OCI-LY1 (cell line): ENCODE data around the gene BMP15.

ENCODE experiments used
- H2AFZ ChIP-seq: fragments of 200-600 bp; sonication (generic), shearing (Covaris generic); 2 replicates; pipeline ENCODE4 v1.6.0; 2014; ENCODE audit warnings: antibody characterized with exemption, mild to moderate bottlenecking, low read length
- H3F3A ChIP-seq: fragments of 200-600 bp; sonication (generic), shearing (Covaris generic); 2 replicates; pipeline ENCODE4 v1.6.0; 2014; ENCODE audit warnings: mild to moderate bottlenecking, antibody characterized with exemption, low read length, moderate library complexity; ENCODE audit not compliant: insufficient read depth
- H3K27ac ChIP-seq: fragments of 200-600 bp; sonication (generic); 2 replicates; pipeline ENCODE4 v1.5.1; 2014; ENCODE audit warnings: low read length, mixed run types, mild to moderate bottlenecking, low read depth; ENCODE audit not compliant: poor library complexity, severe bottlenecking
- H3K27me3 ChIP-seq: fragments of 200-600 bp; sonication (generic); 2 replicates; pipeline ENCODE4 v1.6.0; 2014; ENCODE audit warnings: antibody characterized with exemption, mild to moderate bottlenecking, low read length, moderate library complexity; ENCODE audit not compliant: insufficient read depth
- H3K36me3 ChIP-seq: fragments of 200-600 bp; sonication (generic); 2 replicates; pipeline ENCODE4 v1.6.1; 2014; ENCODE audit warnings: mild to moderate bottlenecking, antibody characterized with exemption, low read length, moderate library complexity, mixed read lengths; ENCODE audit not compliant: insufficient read depth
- H3K4me1 ChIP-seq: fragments of 200-600 bp; sonication (generic); 2 replicates; pipeline ENCODE4 v1.5.1; 2014; ENCODE audit warnings: mild to moderate bottlenecking, low read length, moderate library complexity; ENCODE audit not compliant: insufficient read depth, severe bottlenecking
- H3K4me2 ChIP-seq: fragments of 200-600 bp; sonication (generic), shearing (Covaris generic); 2 replicates; pipeline ENCODE4 v1.6.1; 2014; ENCODE audit warnings: low read length
- H3K4me3 ChIP-seq: fragments of 200-600 bp; sonication (generic); 2 replicates; pipeline ENCODE4 v1.5.1; 2014; ENCODE audit warnings: low read length, low read depth, mild to moderate bottlenecking, mixed read lengths; ENCODE audit not compliant: poor library complexity, severe bottlenecking
- H3K79me2 ChIP-seq: fragments of 200-600 bp; shearing (Covaris generic); 2 replicates; pipeline ENCODE4 v1.6.1; 2016; ENCODE audit warnings: mixed run types, low read length, mixed read lengths; ENCODE audit not compliant: insufficient read depth
- H3K9ac ChIP-seq: fragments of 200-600 bp; sonication (generic), shearing (Covaris generic); 2 replicates; pipeline ENCODE4 v1.6.1; 2014; ENCODE audit warnings: mild to moderate bottlenecking, low read length, mixed read lengths
- H3K9me2 ChIP-seq: fragments of 200-600 bp; sonication (generic), shearing (Covaris generic); 2 replicates; pipeline ENCODE4 v1.6.1; 2014; ENCODE audit warnings: low read depth, mild to moderate bottlenecking, low read length, mixed read lengths
- H3K9me3 ChIP-seq: fragments of 200-600 bp; shearing (Covaris generic); 2 replicates; pipeline ENCODE4 v1.6.1; 2014; ENCODE audit warnings: low read length, mixed read lengths
- H4K20me1 ChIP-seq: fragments of 200-600 bp; sonication (generic), shearing (Covaris generic); 2 replicates; pipeline ENCODE4 v1.6.0; 2016; ENCODE audit warnings: mild to moderate bottlenecking, low read length; ENCODE audit not compliant: insufficient read depth
- EZH2 ChIP-seq: fragments of 200-600 bp; sonication (generic), shearing (Covaris generic); IDR thresholded peaks from 2 replicates; pipeline ENCODE4 v1.8.0; 2017; ENCODE audit warnings: borderline replicate concordance, mixed run types, mild to moderate bottlenecking, antibody characterized with exemption, low read length, moderate library complexity, mixed read lengths
- TF ChIP-seq, protein P1 (sequence below): fragments of 200-600 bp; sonication (generic), shearing (Covaris generic); IDR thresholded peaks from 2 replicates; pipeline ENCODE4 v1.5.1; 2017; ENCODE audit warnings: mild to moderate bottlenecking, antibody characterized with exemption, low read length, moderate library complexity, mixed read lengths

BMP15 gene

DNA sequence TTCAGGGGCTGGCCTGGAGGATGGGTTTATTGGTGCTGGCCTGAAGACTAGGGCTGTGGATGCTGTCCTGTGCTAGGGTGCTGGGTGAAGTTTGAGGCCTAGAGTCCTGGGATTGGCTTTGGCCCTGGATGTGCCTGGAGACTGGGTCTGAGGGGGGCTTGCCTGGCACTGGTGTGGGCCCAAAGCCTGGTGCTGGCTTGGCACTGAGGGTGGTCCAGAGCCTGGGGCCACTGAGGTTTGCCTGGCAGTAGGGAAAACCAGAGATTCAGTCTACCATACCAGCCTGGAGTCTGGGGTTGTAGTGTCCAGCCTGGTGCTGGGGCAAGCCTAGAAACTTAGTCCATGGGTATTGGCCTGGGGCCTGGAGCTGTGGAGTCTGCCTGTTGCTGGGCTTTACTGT, 16.6 kb downstream of the BMP15 start:
- no peaks in the 10 kb centered on the region for H3K79me2 ChIP-seq
- no peaks in the 10 kb centered on the region for H3K27me3 ChIP-seq
- no peak for TF ChIP-seq EZH2
- no peaks in the 10 kb centered on the region for H3K9me2 ChIP-seq
- H3K36me3 ChIP-seq: no peaks in the 10 kb centered on the region
- H3K4me1 ChIP-seq: no peaks in the 10 kb centered on the region
- H2AFZ ChIP-seq: no peak overlapping the region
- no peaks in the 10 kb centered on the region for H3F3A ChIP-seq
- no peak overlapping the region for H3K4me3 ChIP-seq
- H3K27ac ChIP-seq: no peak overlapping the region
- H3K9me3 ChIP-seq: no peaks in the 10 kb centered on the region
- no peak overlapping the region for H3K9ac ChIP-seq
- no peaks in the 10 kb centered on the region for H4K20me1 ChIP-seq
- H3K4me2 ChIP-seq: no peak overlapping the region

DNA sequence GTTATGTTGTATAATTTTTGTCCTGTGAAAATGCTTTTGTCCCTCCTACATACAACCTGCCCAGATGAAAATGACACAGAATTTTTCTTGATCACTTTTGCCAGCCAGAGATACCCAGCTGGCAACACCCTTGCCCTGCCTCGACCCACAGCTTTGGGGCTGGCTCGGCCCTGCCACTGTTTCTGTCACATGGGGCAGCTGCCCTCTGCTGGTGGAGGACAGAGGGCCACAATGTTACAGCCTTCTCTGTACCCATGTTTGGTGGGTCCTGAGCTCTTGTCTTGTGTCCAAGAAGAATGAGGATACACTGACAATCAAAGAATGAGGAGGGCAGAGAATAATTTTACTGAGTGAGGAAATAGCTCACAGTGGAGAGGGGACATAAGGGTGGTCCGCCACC, 31.1 kb downstream of the BMP15 start:
- Histone ChIP-seq H3K27me3 (no peaks in the 10 kb centered on the region), H3K79me2 (no peaks in the 10 kb centered on the region), H3K4me1 (no peaks in the 10 kb centered on the region), H2AFZ (no peak overlapping the region), H4K20me1 (no peaks in the 10 kb centered on the region), H3K27ac (no peak overlapping the region), H3K36me3 (no peaks in the 10 kb centered on the region), H3K4me3 (no peak overlapping the region), H3K9ac (no peak overlapping the region), H3F3A (no peaks in the 10 kb centered on the region), H3K9me2 (no peaks in the 10 kb centered on the region), H3K9me3 (no peaks in the 10 kb centered on the region), H3K4me2 (no peak overlapping the region)
- TF ChIP-seq EZH2: no peak
- TF ChIP-seq, protein P1, sequence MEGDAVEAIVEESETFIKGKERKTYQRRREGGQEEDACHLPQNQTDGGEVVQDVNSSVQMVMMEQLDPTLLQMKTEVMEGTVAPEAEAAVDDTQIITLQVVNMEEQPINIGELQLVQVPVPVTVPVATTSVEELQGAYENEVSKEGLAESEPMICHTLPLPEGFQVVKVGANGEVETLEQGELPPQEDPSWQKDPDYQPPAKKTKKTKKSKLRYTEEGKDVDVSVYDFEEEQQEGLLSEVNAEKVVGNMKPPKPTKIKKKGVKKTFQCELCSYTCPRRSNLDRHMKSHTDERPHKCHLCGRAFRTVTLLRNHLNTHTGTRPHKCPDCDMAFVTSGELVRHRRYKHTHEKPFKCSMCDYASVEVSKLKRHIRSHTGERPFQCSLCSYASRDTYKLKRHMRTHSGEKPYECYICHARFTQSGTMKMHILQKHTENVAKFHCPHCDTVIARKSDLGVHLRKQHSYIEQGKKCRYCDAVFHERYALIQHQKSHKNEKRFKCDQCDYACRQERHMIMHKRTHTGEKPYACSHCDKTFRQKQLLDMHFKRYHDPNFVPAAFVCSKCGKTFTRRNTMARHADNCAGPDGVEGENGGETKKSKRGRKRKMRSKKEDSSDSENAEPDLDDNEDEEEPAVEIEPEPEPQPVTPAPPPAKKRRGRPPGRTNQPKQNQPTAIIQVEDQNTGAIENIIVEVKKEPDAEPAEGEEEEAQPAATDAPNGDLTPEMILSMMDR: peak; percentile 16; the same call in 1 of the 2 replicates

DNA sequence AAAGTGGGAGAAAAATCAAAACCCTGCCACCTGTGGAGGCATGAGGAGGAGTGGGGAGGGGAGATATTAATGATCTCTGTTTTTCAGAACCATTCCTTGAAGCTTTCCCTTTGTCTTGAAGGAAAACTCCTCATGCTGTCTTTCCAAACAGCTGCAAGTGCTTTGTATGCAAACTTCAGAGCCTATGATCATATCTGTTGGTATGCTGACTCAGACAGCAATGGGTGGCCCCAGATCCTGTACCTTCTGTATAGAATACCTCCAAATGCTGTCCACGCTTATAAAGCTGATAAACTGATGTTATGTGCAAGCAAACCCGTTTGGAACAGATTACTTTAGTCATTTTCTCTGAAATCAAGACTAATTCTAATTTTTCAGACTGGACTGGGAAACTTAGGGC, 31.9 kb downstream of the BMP15 start:
- TF ChIP-seq, protein P1: no peak
- no peak for TF ChIP-seq EZH2
- no peak overlapping the region for H3K9ac ChIP-seq
- no peaks in the 10 kb centered on the region for H3K79me2 ChIP-seq
- no peak overlapping the region for H3K27ac ChIP-seq
- H3K4me1 ChIP-seq: no peaks in the 10 kb centered on the region
- H3K9me2 ChIP-seq: no peaks in the 10 kb centered on the region
- no peaks in the 10 kb centered on the region for H4K20me1 ChIP-seq
- H3K4me3 ChIP-seq: no peak overlapping the region
- H3K36me3 ChIP-seq: no peaks in the 10 kb centered on the region
- no peak overlapping the region for H2AFZ ChIP-seq
- H3K4me2 ChIP-seq: no peak overlapping the region
- no peaks in the 10 kb centered on the region for H3K27me3 ChIP-seq
- H3F3A ChIP-seq: no peaks in the 10 kb centered on the region
- H3K9me3 ChIP-seq: no peaks in the 10 kb centered on the region

DNA sequence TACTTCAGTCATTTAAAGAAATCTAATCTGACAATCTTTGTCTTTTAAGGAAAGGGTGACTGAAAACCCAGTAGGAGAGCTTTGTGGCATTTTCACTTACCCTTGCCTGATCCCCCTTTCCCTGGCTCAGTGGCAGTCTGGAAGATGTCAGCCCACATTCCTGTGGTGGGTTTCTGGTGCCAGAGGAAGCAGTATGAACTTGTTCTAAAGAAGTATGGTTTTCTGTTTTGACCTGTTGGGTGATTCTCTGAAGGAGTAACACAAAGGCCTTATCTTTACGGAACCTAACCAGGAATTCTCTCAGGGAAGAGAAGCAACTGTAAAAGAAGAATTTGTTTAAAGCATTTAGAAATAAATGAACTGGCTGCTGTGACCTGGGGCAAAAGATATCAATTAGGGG, 41.9 kb downstream of the BMP15 start:
- Histone ChIP-seq H3K9me3 (no peaks in the 10 kb centered on the region), H3K4me1 (no peaks in the 10 kb centered on the region), H4K20me1 (no peaks in the 10 kb centered on the region), H3F3A (no peaks in the 10 kb centered on the region), H3K79me2 (no peaks in the 10 kb centered on the region), H3K36me3 (no peaks in the 10 kb centered on the region), H3K4me2 (no peak overlapping the region), H3K27ac (no peak overlapping the region), H3K9me2 (no peaks in the 10 kb centered on the region), H3K27me3 (no peaks in the 10 kb centered on the region), H3K4me3 (no peak overlapping the region), H2AFZ (no peak overlapping the region), H3K9ac (no peak overlapping the region)
- no peak for TF ChIP-seq EZH2
- TF ChIP-seq, protein P1: no peak
